ENCODE results near the gene KRTAP19-5.
"Not testable (repeated sequence)": the region's sequence is repeated elsewhere in the genome, so short reads cannot be mapped to it uniquely, and the experiment has no call there.

The KRTAP19-5 gene

DNA sequence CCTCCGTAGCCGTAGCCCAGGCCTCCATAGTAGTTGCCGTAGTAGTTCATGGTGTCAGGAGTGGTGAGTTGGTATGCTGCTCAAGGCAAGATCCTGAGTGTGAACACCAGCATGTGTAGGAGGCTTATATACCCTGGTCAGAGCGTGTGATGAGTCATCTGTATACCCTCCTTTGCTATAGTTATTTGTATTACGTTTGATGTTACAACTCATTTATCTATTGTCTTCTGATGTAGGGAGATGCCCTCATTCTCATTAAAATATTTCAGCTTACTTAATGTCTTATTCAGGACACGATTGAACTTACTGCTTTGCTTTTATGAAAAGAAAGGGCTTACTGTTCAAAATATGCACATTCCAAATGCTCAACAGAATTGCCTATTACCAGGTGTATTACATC is at the start of gene KRTAP19-5:
KRTAP19-5 (minus strand) TSS at position 101 of the 400 bp plus-strand sequence; CDS start at position 50, 51 bp downstream.
- DNase-seq (ENCODE audit: low read depth) = no peak

DNA sequence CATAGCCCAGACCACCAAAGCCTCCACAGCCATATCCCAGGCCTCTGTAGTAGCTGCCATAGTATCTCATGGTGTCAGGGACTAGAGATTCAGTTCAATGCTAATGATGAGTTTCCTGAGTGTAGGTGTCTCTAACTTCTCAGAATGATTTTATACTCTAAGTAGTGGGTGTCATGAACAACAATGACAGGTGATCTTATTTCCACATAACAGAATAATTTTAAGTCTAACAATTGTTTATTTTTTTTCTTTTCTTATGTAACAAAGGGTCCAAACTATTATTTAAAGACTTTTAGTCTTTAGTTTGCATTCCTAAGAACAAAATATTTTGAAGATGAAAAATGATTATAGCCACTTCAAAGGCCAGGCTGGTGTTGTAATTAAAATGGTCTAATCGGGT is 39.8 kb upstream of the KRTAP19-5 start, which contains the start of gene KRTAP19-6:
KRTAP19-6 (minus strand) TSS at position 101 of the 400 bp plus-strand sequence; CDS start at position 70, 31 bp downstream.
- no peak for DNase-seq (ENCODE audit: low read depth)

GRCh38 chr21:30518876-30519275 is 16.9 kb upstream of the KRTAP19-5 start:
- DNase-seq (ENCODE audit: low read depth) = no peak

- no peak for DNase-seq (ENCODE audit: low read depth)
Observed at GRCh38 chr21:30515681-30516080, 13.7 kb upstream of the KRTAP19-5 start.

GRCh38 chr21:30505621-30506205 is 3.8 kb upstream of the KRTAP19-5 start:
- DNase-seq (ENCODE audit: low read depth) = not testable (repeated sequence)

DNA sequence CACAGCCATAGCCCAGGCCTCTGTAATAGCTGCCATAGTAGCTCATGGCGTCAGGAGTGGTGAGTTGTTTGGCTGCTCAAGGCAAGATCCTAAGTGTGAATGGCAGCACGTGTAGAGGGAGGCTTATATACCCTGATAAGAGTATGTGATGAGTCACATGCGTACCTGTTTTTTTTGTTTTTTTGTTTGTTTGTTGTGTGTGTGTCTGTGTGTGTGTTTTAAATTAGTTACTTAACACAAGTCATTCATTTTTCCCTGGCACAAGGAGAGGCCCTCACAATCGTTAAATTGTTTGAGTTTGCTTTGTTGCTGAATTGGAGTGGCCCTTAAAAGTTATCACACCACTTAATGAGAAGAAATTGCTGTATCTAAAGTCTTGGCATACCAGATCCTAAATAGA is 4.9 kb downstream of the KRTAP19-5 start, which contains the start of gene KRTAP19-4:
KRTAP19-4 (minus strand) TSS at position 101 of the 400 bp plus-strand sequence; CDS start at position 46, 55 bp downstream.
- no peak for DNase-seq (ENCODE audit: low read depth)

GRCh38 chr21:30491963-30492428 is 9.9 kb downstream of the KRTAP19-5 start, which contains the start of gene KRTAP19-3:
TSS of gene KRTAP19-3 (minus strand) at chr21:30492013. CDS start at chr21:30491957, 56 bp downstream.
- DNase-seq (ENCODE audit: low read depth) = no peak

DNA sequence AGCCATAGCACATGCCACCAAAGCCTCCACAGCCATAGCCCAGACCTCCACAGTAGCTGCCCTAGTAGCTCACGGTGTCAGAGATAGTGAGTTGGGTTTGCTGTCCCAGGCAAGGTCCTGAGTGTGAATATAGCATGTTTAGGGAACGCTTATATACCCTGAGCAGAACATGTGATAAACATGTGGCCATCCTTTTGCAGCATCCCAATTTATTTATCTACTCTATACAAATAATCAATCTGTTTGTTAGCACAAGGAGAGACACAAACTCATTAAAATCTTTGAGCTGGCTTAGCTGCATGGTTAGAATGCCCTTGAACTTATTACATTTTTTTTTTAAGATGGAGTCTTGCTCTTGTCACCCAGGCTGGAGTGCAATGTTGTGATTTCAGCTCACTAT is 14.6 kb downstream of the KRTAP19-5 start, which contains the start of gene KRTAP19-2:
KRTAP19-2 (minus strand) TSS at position 101 of the 400 bp plus-strand sequence; CDS start at position 13, 88 bp downstream.
- no peak for DNase-seq (ENCODE audit: low read depth)

DNA sequence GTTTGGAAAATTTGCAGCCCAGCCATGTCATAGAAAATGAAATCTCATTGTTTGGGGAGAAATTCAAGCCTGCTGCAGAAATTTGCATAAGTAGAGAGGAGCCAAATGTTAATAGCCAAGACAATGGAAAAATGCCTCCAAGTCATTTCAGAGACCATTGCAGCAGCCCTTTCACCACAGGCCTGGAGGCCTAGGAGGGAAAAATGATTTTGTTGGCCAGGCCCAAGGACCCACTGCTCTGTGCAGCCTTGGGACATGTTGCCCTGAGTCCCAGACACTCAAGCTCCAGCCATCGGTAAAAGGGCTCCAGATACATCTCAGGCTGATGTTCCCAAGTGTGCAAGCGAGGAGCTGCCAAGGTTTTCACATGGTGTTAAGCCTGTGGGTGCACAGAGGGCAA is 15.8 kb downstream of the KRTAP19-5 start:
- no peak for DNase-seq (ENCODE audit: low read depth)

GRCh38 chr21:30482130-30482529 is 19.8 kb downstream of the KRTAP19-5 start:
- no peak for DNase-seq (ENCODE audit: low read depth)

DNA sequence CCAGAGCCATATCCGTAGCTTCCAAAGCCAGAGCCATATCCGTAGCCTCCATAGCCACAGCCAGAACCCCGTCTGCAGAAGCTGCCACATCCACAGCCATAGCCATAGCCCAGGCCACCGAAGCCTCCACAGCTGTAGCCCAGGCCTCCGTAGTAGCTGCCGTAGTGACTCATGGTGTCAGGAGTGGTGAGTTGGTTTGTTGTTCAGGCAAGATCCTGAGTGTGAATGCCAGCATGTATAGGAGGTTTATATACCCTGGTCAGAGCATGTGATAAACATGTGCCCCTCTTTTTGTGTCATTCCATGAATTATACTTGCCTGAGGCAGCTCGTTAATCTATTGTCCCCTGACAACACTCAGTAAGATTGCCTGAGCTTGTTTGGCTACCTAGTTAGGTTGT is 21.8 kb downstream of the KRTAP19-5 start, which contains the start of gene KRTAP19-1:
KRTAP19-1 (minus strand) TSS at position 223 of the 400 bp plus-strand sequence; CDS start at position 173, 50 bp downstream.
- DNase-seq (ENCODE audit: low read depth) = no peak

DNA sequence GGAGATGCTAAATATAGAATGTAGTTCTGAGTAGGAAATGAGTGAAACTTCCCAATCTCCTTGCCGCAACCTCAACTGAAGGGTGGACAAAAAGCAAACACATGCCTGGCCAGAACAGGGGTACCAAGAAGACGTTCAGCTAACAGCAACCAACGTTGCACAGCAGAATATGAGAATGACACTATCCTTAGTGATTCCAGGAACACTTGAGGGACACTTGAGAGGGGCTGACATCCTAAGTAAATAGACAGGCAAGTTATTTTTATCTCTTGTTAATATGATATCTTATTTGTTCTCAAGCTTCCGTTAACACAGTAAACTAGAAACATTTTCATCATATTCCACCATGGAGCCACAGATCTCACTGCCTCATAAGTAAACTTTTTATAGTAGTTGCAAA is 22.7 kb downstream of the KRTAP19-5 start:
- DNase-seq (ENCODE audit: low read depth) = no peak

GRCh38 chr21:30478004-30478403 is 23.9 kb downstream of the KRTAP19-5 start:
- no peak for DNase-seq (ENCODE audit: low read depth)

DNA sequence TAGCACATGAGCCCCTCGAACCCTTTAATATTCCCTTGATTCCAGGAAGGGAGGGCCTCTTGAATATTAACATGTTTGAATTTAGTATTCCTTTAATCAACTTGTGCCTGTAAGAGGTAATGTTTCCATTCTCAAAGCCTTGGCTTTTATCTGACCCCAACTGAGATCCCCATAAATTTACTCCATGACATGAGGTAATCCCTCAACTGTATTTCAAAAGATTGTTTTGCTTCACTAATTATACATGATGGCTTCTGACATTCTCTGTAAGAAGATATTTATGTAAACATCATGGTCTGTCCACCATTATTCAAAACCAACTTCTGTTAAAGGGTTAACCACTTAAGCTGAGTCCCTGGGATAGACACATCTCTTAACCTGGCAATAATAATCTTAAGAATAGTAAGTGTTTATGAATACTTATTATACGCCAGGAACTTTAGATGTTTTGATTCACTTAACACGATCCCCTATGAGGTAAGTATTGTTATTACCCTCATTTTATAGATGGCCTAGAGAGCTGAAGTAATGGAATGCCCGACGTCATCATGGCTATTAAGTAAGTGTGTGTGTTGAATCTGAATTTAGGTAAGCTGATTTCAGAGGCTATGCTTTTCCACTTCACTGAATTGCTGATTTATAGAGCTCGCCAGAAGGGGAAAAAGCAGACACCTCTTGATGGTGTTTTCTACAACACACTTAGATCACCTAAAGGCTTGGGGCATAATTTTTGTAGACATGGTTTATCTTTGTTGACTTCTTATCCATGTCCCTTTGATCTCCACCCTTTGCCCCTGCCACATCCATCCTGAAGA is 32.8 kb downstream of the KRTAP19-5 start:
- DNase-seq (ENCODE audit: low read depth) = no peak

GRCh38 chr21:30463713-30464112 is 38.2 kb downstream of the KRTAP19-5 start:
- DNase-seq (ENCODE audit: low read depth) = no peak

Data from non-pigmented ciliary epithelial cell (primary cell).